Measurements from ENCODE around the gene ZNF48. TPM values are rescaled to one million over a fixed set of nuclear protein-coding genes. Genes with fewer than 3 reads are reported as not detected.
A peak's percentile ranks its signal among the peaks of the same experiment; 100 is the strongest.

ZNF48 gene
- total RNA-seq, 3 donors from 2014 or later = 18.0 to 19.2 (median 18.1) TPM

GRCh38 chr16:30445408-30446202, 50.4 kb downstream of the ZNF48 start, which contains the start of gene SEPHS2:
SEPHS2 (minus strand) TSS chr16:30445874; CDS start chr16:30445727, 147 bp downstream.
- Mint-ChIP-seq H3K9me3 (no peaks in the 10 kb centered on the region), H3K4me3 (peak within 1 kb of the TSS; percentile 90), H3K4me1 (ENCODE audit: low read depth) (peaks cover 40% of the 10 kb centered on the region), H3K36me3 (ENCODE audit: insufficient read depth) (peaks cover 16% of the 10 kb centered on the region), H3K27me3 (ENCODE audit: low read depth) (no peaks in the 10 kb centered on the region)
- ATAC-seq = peak; percentile 97 to 98
- peak; percentile 93 for DNase-seq

DNA sequence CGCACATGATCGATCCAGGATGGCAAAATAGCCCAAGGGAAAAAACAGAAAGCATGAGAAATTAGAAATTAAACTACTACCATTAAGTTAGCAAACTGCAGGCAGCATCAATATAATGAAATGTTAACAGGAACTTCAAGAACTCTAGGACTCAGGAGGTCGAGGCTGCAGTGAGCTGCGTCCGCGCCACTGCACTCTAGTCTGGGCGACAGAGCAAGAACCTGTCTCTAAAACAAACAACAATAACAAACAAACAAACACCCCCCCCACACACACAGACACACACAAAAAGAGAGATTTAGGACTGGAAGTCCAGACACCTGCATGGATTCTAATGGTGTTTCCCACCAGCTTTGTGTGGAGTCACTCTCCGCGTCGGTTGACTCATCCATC, 51.0 kb downstream of the ZNF48 start:
- Mint-ChIP-seq H3K27me3 (ENCODE audit: low read depth) (no peaks in the 10 kb centered on the region), H3K4me3 (peak overlapping the region; percentile 90), H3K9me3 (no peaks in the 10 kb centered on the region), H3K4me1 (ENCODE audit: low read depth) (peaks cover 45% of the 10 kb centered on the region), H3K36me3 (ENCODE audit: insufficient read depth) (peaks cover 16% of the 10 kb centered on the region)
- no peak for DNase-seq
- ATAC-seq = no peak

DNA sequence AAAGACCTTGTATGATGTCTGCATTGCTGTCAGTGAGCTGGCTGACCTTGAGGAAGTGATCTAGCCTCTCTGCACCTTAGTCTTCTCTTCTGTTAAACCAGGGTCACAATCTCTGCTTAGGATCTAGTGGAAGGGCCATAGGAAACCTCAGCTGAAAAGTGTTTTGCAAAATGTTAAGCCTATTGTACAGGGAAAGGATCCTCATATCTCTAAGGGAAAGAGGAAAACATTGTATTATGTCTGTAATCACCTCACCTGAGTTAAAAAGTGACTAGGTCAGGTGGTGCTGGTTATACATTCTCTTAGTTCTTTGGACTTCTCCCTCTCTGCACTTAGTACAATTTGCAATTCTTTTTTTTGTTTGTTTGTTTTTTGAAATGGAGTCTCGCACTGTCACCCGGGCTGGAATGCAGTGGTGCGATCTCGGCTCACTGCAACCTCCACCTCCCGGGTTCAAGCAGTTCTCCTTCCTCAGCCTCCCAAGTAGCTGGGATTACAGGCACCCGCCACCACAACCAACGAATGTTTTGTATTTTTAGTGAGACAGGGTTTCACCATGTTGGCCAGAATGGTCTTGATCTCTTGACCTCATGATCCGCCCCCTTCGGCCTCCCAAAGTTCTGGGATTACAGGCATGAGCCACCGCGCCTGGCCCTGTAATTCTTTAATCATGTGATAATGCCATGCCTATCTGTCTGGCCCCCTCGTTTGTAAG, 52.4 kb downstream of the ZNF48 start:
- no peaks in the 10 kb centered on the region for H3K27me3 Mint-ChIP-seq (ENCODE audit: low read depth)
- no peak overlapping the region for H3K4me3 Mint-ChIP-seq
- no peaks in the 10 kb centered on the region for H3K9me3 Mint-ChIP-seq
- H3K36me3 Mint-ChIP-seq (ENCODE audit: insufficient read depth) = peaks cover 16% of the 10 kb centered on the region
- DNase-seq (no peak), ATAC-seq (no peak)
- peaks cover 49% of the 10 kb centered on the region for H3K4me1 Mint-ChIP-seq (ENCODE audit: low read depth)

DNA sequence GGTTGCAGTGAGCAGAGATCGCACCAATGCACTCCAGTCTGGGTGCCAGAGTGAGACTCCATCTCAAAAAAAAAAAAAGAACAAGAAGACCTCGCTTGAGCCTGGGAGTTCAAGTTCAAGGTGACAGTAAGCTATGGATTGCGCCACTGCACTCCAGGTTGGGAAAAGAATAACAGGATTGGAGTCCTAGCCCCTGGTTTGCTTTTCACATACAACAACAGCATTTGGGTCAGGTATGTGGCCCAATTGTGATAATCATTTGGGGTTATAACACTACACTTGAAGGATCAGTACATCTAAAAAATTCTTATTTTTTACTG, 53.9 kb downstream of the ZNF48 start:
- Mint-ChIP-seq H3K27me3 (ENCODE audit: low read depth) (no peaks in the 10 kb centered on the region), H3K4me3 (no peak overlapping the region), H3K4me1 (ENCODE audit: low read depth) (peaks cover 40% of the 10 kb centered on the region), H3K36me3 (ENCODE audit: insufficient read depth) (peaks cover 5% of the 10 kb centered on the region), H3K9me3 (no peaks in the 10 kb centered on the region)
- ATAC-seq (no peak), DNase-seq (no peak)

Other genes starting within 250 kb of the ZNF48 start
- 100 to 1,000 TPM; 747 to 940 (median 832) TPM for gene CORO1A, start 211.8 kb upstream of the ZNF48 start, total RNA-seq
- 100 to 1,000 TPM; 468 to 531 (median 481) TPM for gene BOLA2B, start 201.8 kb upstream of the ZNF48 start, total RNA-seq
- gene SLX1A, start 201.5 kb upstream of the ZNF48 start, total RNA-seq = 100 to 1,000 TPM in 1 of 3 donors, 10 to 100 TPM in 2; 84.5 to 110 (median 95.6) TPM
- gene SULT1A3, start 196.2 kb upstream of the ZNF48 start, total RNA-seq = 1 to 10 TPM; 6.8 to 7.6 (median 7.0) TPM
- gene NPIPB13, start 146.9 kb upstream of the ZNF48 start, total RNA-seq = 10 to 100 TPM in 1 of 3 donors, 1 to 10 TPM in 2; 8.2 to 10.2 (median 8.3) TPM
- gene CD2BP2, start 40.1 kb upstream of the ZNF48 start, total RNA-seq = 10 to 100 TPM; 95.2 to 97.2 (median 96.8) TPM
- gene TBC1D10B, start 24.9 kb upstream of the ZNF48 start, total RNA-seq = 10 to 100 TPM; 48.2 to 52.5 (median 49.6) TPM
- under 1 TPM in 1 of 3 donors, not detected in 2; 0.76 TPM for gene MYL11, start 20.6 kb upstream of the ZNF48 start, total RNA-seq
- 100 to 1,000 TPM; 133 to 164 (median 152) TPM for gene SEPTIN1, start 12.9 kb upstream of the ZNF48 start, total RNA-seq
- gene ZNF771, start 12.2 kb downstream of the ZNF48 start, total RNA-seq = 1 to 10 TPM; 7.1 to 9.8 (median 9.4) TPM
- 100 to 1,000 TPM; 226 to 283 (median 250) TPM for gene DCTPP1, start 34.6 kb downstream of the ZNF48 start, total RNA-seq
- gene SEPHS2, start 50.5 kb downstream of the ZNF48 start, total RNA-seq = 10 to 100 TPM; 64.5 to 69.1 (median 67.1) TPM
- 100 to 1,000 TPM; 193 to 259 (median 220) TPM for gene ITGAL, start 77.3 kb downstream of the ZNF48 start, total RNA-seq
- 10 to 100 TPM in 2 of 3 donors, 1 to 10 TPM in 1; 9.1 to 10.7 (median 10.5) TPM for gene ZNF768, start 131.1 kb downstream of the ZNF48 start, total RNA-seq
- gene ZNF747, start 139.4 kb downstream of the ZNF48 start, total RNA-seq = 10 to 100 TPM; 14.2 to 15.4 (median 15.2) TPM
- 10 to 100 TPM; 21.2 to 23.4 (median 22.5) TPM for gene ZNF764, start 163.0 kb downstream of the ZNF48 start, total RNA-seq
- gene ZNF688, start 176.3 kb downstream of the ZNF48 start, total RNA-seq = 1 to 10 TPM; 5.6 to 8.1 (median 7.4) TPM
- 1 to 10 TPM; 4.7 to 9.5 (median 6.8) TPM for gene ZNF785, start 190.3 kb downstream of the ZNF48 start, total RNA-seq
- gene ZNF689, start 215.0 kb downstream of the ZNF48 start, total RNA-seq = 10 to 100 TPM; 15.4 to 16.9 (median 16.0) TPM

Measured in activated T-cell treated with anti-CD3 and anti-CD28 coated beads, Interleukin-2, amount 50 U/mL, for 4 hours (primary cell).